MM.1S (cell line): Measurements from ENCODE around the gene PIK3R2.

ENCODE experiments used
- DNase-seq: peaks from one replicate; pipeline ENCODE4 v3.0.0-alpha.2; 2015
- H2AFZ ChIP-seq: fragments of 300-600 bp; sonication (generic); 2 replicates; pipeline ENCODE4 v1.6.0; 2016; ENCODE audit warnings: antibody characterized with exemption, low read length
- H3F3A ChIP-seq: fragments of 300-600 bp; sonication (generic); 2 replicates; pipeline ENCODE4 v1.6.1; 2016; ENCODE audit warnings: mild to moderate bottlenecking, antibody characterized with exemption, low read length, moderate library complexity, mixed read lengths; ENCODE audit not compliant: insufficient read depth
- H3K27ac ChIP-seq: fragments of 300-600 bp; sonication (generic); 2 replicates; pipeline ENCODE4 v1.5.1; 2016; ENCODE audit warnings: mild to moderate bottlenecking, low read length
- H3K27me3 ChIP-seq: fragments of 300-600 bp; sonication (generic); replicated peaks from 2 replicates; pipeline ENCODE4 v1.6.0; 2016; ENCODE audit warnings: low read length; ENCODE audit not compliant: insufficient read depth
- H3K36me3 ChIP-seq: fragments of 300-600 bp; sonication (generic); replicated peaks from 2 replicates; pipeline ENCODE4 v1.6.1; 2016; ENCODE audit warnings: mild to moderate bottlenecking, low read length, mixed read lengths; ENCODE audit not compliant: insufficient read depth
- H3K4me1 ChIP-seq: fragments of 300-600 bp; sonication (generic); 2 replicates; pipeline ENCODE4 v1.6.1; 2016; ENCODE audit warnings: low read length, mixed read lengths
- H3K4me2 ChIP-seq: fragments of 300-600 bp; sonication (generic); 2 replicates; pipeline ENCODE4 v1.6.0; 2016; ENCODE audit warnings: low read depth, low read length
- H3K4me3 ChIP-seq: fragments of 300-600 bp; sonication (generic); 2 replicates; pipeline ENCODE4 v1.5.1; 2016; ENCODE audit warnings: low read length, mixed read lengths
- H3K79me2 ChIP-seq: fragments of 300-600 bp; sonication (generic); 2 replicates; pipeline ENCODE4 v1.6.1; 2016; ENCODE audit warnings: mixed run types, low read length, mixed read lengths
- H3K9ac ChIP-seq: fragments of 300-600 bp; sonication (generic); 2 replicates; pipeline ENCODE4 v1.6.1; 2016; ENCODE audit warnings: low read length, mixed read lengths
- H3K9me2 ChIP-seq: fragments of 300-600 bp; sonication (generic); replicated peaks from 2 replicates; pipeline ENCODE4 v1.6.1; 2016; ENCODE audit warnings: mild to moderate bottlenecking, low read length, mixed read lengths; ENCODE audit not compliant: insufficient read depth
- H3K9me3 ChIP-seq: fragments of 300-600 bp; sonication (generic); replicated peaks from 2 replicates; pipeline ENCODE4 v1.6.1; 2016; ENCODE audit warnings: mild to moderate bottlenecking, low read length, mixed read lengths; ENCODE audit not compliant: insufficient read depth
- H4K20me1 ChIP-seq: fragments of 300-600 bp; sonication (generic); 2 replicates; pipeline ENCODE4 v1.6.1; 2016; ENCODE audit warnings: mild to moderate bottlenecking, low read length, moderate library complexity, mixed read lengths; ENCODE audit not compliant: insufficient read depth
- EZH2 ChIP-seq: fragments of 300-600 bp; sonication (generic); optimal IDR thresholded peaks from 2 replicates; pipeline ENCODE3; 2017; ENCODE audit warnings: low read depth, mild to moderate bottlenecking, antibody characterized with exemption, low read length, mixed read lengths
- EZH2phosphoT487 ChIP-seq: fragments of 300-600 bp; sonication (generic); IDR thresholded peaks from 2 replicates; pipeline ENCODE4 v1.6.1; 2018; ENCODE audit warnings: antibody characterized with exemption, low read length
- TF ChIP-seq, protein P1 (sequence below): fragments of 300-600 bp; sonication (generic); IDR thresholded peaks from 2 replicates; pipeline ENCODE4 v1.5.1; 2016; ENCODE audit warnings: antibody characterized with exemption, low read length, mixed read lengths

Gene PIK3R2

DNA sequence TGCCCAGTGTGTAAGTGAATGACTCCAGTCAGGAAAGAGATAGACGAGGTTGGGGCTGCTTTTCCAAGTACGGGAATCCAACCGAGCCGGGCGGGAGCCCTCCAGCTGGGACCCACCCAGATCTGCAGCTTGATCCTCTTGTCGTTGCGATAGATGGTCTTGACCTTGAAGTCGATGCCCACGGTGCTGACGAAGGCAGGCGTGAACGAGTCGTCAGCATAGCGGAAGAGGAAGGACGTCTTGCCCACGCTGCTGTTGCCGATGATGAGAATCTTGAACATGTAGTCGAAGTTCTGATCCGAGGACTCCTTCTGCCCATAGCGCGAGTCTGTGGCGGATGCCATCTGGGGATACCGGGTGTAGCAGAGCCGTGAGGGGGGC, 49.4 kb downstream of the PIK3R2 start:
- Histone ChIP-seq H3K27me3 (no peaks in the 10 kb centered on the region), H3K9me2 (no peaks in the 10 kb centered on the region), H3K4me3 (peak overlapping the region; percentile 87; the same call in 1 of the 2 replicates), H4K20me1 (no peaks in the 10 kb centered on the region), H3K36me3 (no peaks in the 10 kb centered on the region), H3F3A (peaks cover 6% of the 10 kb centered on the region), H3K4me1 (peaks cover 11% of the 10 kb centered on the region), H2AFZ (no peak overlapping the region), H3K79me2 (peaks cover 16% of the 10 kb centered on the region), H3K9ac (no peak overlapping the region; the same call in 1 of the 2 replicates), H3K27ac (no peak overlapping the region), H3K9me3 (no peaks in the 10 kb centered on the region), H3K4me2 (peak overlapping the region; percentile 100; the same call in 1 of the 2 replicates)
- no peak for DNase-seq
- TF ChIP-seq EZH2phosphoT487 (no peak), EZH2 (no peak)
- TF ChIP-seq, protein P1, sequence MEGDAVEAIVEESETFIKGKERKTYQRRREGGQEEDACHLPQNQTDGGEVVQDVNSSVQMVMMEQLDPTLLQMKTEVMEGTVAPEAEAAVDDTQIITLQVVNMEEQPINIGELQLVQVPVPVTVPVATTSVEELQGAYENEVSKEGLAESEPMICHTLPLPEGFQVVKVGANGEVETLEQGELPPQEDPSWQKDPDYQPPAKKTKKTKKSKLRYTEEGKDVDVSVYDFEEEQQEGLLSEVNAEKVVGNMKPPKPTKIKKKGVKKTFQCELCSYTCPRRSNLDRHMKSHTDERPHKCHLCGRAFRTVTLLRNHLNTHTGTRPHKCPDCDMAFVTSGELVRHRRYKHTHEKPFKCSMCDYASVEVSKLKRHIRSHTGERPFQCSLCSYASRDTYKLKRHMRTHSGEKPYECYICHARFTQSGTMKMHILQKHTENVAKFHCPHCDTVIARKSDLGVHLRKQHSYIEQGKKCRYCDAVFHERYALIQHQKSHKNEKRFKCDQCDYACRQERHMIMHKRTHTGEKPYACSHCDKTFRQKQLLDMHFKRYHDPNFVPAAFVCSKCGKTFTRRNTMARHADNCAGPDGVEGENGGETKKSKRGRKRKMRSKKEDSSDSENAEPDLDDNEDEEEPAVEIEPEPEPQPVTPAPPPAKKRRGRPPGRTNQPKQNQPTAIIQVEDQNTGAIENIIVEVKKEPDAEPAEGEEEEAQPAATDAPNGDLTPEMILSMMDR, result no peak

DNA sequence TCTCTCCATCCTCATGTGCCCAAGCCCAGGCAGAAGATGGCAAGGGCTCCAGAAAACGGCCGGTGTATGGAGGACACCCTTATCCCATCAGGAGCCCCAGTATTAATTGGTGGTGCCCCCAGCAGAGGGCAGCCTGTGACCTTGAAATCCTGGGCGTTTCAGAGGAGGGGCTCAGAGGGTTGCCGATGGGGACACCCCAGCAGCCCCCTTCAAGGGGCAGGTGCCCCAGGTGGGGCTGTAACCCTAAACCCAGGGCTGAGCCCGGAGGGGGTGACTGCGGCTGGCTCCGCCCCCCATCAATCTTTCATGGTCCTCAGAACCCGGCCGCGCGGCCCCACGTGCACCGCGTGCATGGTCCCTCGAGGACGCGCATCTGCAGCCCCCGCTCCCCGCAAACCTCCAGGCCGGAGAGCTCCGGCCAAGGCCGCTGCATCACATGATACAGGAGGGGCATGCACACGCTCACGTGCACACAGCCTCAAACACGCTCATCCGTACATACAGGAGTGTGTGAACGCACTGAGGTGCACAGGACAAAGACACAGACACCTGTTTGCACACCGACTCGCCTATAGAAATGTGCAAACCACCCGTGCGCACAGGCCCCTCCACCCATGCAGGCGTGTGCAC, 49.9 kb downstream of the PIK3R2 start:
- Histone ChIP-seq H3K4me2 (peak overlapping the region; percentile 100), H3K27ac (no peak overlapping the region), H4K20me1 (no peaks in the 10 kb centered on the region), H3K4me1 (peaks cover 11% of the 10 kb centered on the region), H3K9me3 (no peaks in the 10 kb centered on the region), H3K79me2 (peaks cover 16% of the 10 kb centered on the region), H3K27me3 (peaks cover 2% of the 10 kb centered on the region), H3F3A (peaks cover 6% of the 10 kb centered on the region), H3K9ac (peak overlapping the region; percentile 61; the same call in 1 of the 2 replicates), H3K9me2 (no peaks in the 10 kb centered on the region), H3K36me3 (no peaks in the 10 kb centered on the region), H2AFZ (peak overlapping the region; percentile 72; the same call in 1 of the 2 replicates), H3K4me3 (peak overlapping the region; percentile 87)
- peak; percentile 51 for DNase-seq
- TF ChIP-seq, protein P1, result peak; percentile 36
- TF ChIP-seq EZH2phosphoT487, result no peak
- no peak for TF ChIP-seq EZH2

DNA sequence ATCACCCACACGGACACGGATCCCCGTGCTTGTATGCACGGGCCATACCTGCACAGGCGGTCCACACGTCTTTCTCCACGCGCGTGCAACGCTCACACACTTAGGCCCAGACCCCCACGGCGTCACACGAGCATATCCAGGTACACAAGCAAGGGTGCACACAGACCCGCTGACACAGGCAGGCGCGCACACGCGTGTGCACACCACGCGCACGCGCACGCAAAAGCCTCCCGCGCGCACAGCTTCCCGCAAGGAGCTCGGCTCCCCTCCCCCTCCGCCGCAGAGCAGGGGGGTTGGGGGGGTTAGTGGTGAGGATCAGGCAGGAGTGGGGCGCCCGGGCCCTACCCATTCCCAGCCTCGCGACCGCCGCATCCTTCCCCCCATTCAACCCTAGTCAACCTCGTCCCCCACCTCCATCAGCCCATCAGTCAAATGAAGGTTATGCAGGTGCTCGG, 50.5 kb downstream of the PIK3R2 start:
- H3K4me2 ChIP-seq, result peak overlapping the region; percentile 100
- peaks cover 11% of the 10 kb centered on the region for H3K4me1 ChIP-seq
- no peaks in the 10 kb centered on the region for H4K20me1 ChIP-seq
- H3F3A ChIP-seq, result peaks cover 6% of the 10 kb centered on the region
- no peaks in the 10 kb centered on the region for H3K36me3 ChIP-seq
- peak overlapping the region; percentile 87 for H3K4me3 ChIP-seq
- DNase-seq, result peak; percentile 44
- H3K79me2 ChIP-seq, result peaks cover 16% of the 10 kb centered on the region
- no peaks in the 10 kb centered on the region for H3K9me3 ChIP-seq
- H3K27me3 ChIP-seq, result peaks cover 8% of the 10 kb centered on the region
- peak overlapping the region; percentile 61 for H3K9ac ChIP-seq
- H2AFZ ChIP-seq, result peak overlapping the region; percentile 72
- H3K9me2 ChIP-seq, result no peaks in the 10 kb centered on the region
- peak overlapping the region; percentile 42; the same call in 1 of the 2 replicates for H3K27ac ChIP-seq
- TF ChIP-seq EZH2phosphoT487 (no peak), EZH2 (no peak)
- TF ChIP-seq, protein P1, result no peak
